ENCODE results near the gene ANKRD40.
"Not testable (repeated sequence)": the region's sequence is repeated elsewhere in the genome, so short reads cannot be mapped to it uniquely, and the experiment has no call there.

ANKRD40 gene

GRCh38 chr17:50712641-50713040 is 4.9 kb upstream of the ANKRD40 start:
- TF ChIP-seq CTCF (IDR thresholded peaks at IDR 0.05; ENCODE audit: control extremely low read depth, extremely low read depth, low read depth, missing control alignments), result no peak
- ChIA-PET CTCF (no interaction called here), POLR2A (no interaction called here)
- DNase-seq (ENCODE audit: extremely low spot score), result no peak

GRCh38 chr17:50710650-50711049 is 2.9 kb upstream of the ANKRD40 start:
- POLR2A ChIA-PET, result no interaction called here
- CTCF ChIA-PET, result no interaction called here
- TF ChIP-seq CTCF (IDR thresholded peaks at IDR 0.05; ENCODE audit: control extremely low read depth, extremely low read depth, low read depth, missing control alignments), result no peak
- no peak for DNase-seq (ENCODE audit: extremely low spot score)

- no peak for DNase-seq (ENCODE audit: extremely low spot score)
- no peak for TF ChIP-seq CTCF (IDR thresholded peaks at IDR 0.05; ENCODE audit: control extremely low read depth, extremely low read depth, low read depth, missing control alignments)
- ChIA-PET POLR2A (no interaction called here), CTCF (no interaction called here)
Observed at GRCh38 chr17:50710025-50710424, 2.3 kb upstream of the ANKRD40 start.

GRCh38 chr17:50709053-50709452 is 1.3 kb upstream of the ANKRD40 start:
- DNase-seq (ENCODE audit: extremely low spot score), result not testable (repeated sequence)
- ChIA-PET POLR2A (interaction anchor here (0.5 to 0.7 kb wide), 2 partner anchors 10 to 132 kb away, joined by 4 to 6 read pairs; no protein-coding TSS in a partner anchor), CTCF (interaction anchor here (0.9 to 1.9 kb wide), 4 partner anchors 10 to 78 kb away, joined by 3 to 8 read pairs (median 4); partner anchors contain the start of gene LUC7L3)

GRCh38 chr17:50708050-50709000 is 611 bp upstream of the ANKRD40 start:
- DNase-seq (ENCODE audit: extremely low spot score), result no peak
- ChIA-PET CTCF (interaction anchor here (0.9 to 1.9 kb wide), 4 partner anchors 11 to 77 kb away, joined by 3 to 8 read pairs (median 4); partner anchors contain the start of gene LUC7L3), POLR2A (interaction anchor here (0.7 kb wide), 1 partner anchor 133 kb away, joined by 4 read pairs; no protein-coding TSS in a partner anchor)
- TF ChIP-seq CTCF (IDR thresholded peaks at IDR 0.05; ENCODE audit: control extremely low read depth, extremely low read depth, low read depth, missing control alignments), result peak; percentile 6

GRCh38 chr17:50703162-50703561 is 4.6 kb downstream of the ANKRD40 start:
- DNase-seq (ENCODE audit: extremely low spot score), result no peak
- no peak for TF ChIP-seq CTCF (IDR thresholded peaks at IDR 0.05; ENCODE audit: control extremely low read depth, extremely low read depth, low read depth, missing control alignments)
- POLR2A ChIA-PET, result no interaction called here
- CTCF ChIA-PET, result interaction anchor here (0.7 to 2.2 kb wide), 3 partner anchors 7 to 15 kb away, joined by 3 to 7 read pairs (median 4); no protein-coding TSS in a partner anchor

GRCh38 chr17:50699410-50699809 is 8.3 kb downstream of the ANKRD40 start:
- ChIA-PET POLR2A (interaction anchor here (0.7 kb wide), 1 partner anchor 10 kb away, joined by 6 read pairs; no protein-coding TSS in a partner anchor), CTCF (no interaction called here)

More at GRCh38 chr17:50699410-50699809, 8.3 kb downstream of the ANKRD40 start:
- no peak for DNase-seq (ENCODE audit: extremely low spot score)
- TF ChIP-seq CTCF (IDR thresholded peaks at IDR 0.05; ENCODE audit: control extremely low read depth, extremely low read depth, low read depth, missing control alignments), result no peak
